ENCODE measurements around the gene SELENON. TPM values are rescaled to one million over a fixed set of nuclear protein-coding genes. Genes with fewer than 3 reads are reported as not detected.

Gene SELENON
- polyA plus RNA-seq, 1 of the 3 experiments (the other 2 are of a cell fraction), result 56.2 TPM

- no peak for TF ChIP-seq RAD21 (IDR thresholded peaks at IDR 0.05; ENCODE audit: low read length)
- TF ChIP-seq MXI1 (IDR thresholded peaks at IDR 0.05; ENCODE audit: low read depth, low read length), result no peak
- no peak for TF ChIP-seq USF1 (IDR thresholded peaks at IDR 0.05; ENCODE audit: borderline replicate concordance, low read depth)
- no peak for TF ChIP-seq CTCF (IDR thresholded peaks at IDR 0.05)
Observed at GRCh38 chr1:25829046-25829445, 29.1 kb downstream of the SELENON start (continued).

- no peak overlapping the region for H3K9ac ChIP-seq
- no peak for TF ChIP-seq MXI1 (IDR thresholded peaks at IDR 0.05; ENCODE audit: low read depth, low read length)
- TF ChIP-seq NRF1 (IDR thresholded peaks at IDR 0.05; ENCODE audit: low read depth, low read length), result no peak
- TF ChIP-seq TCF12 (IDR thresholded peaks at IDR 0.05), result no peak
- TF ChIP-seq NFIC (IDR thresholded peaks at IDR 0.05; ENCODE audit: borderline replicate concordance), result no peak
- TF ChIP-seq SMC3 (IDR thresholded peaks at IDR 0.05; ENCODE audit: low read depth, low read length), result no peak
- no peak for TF ChIP-seq REST (IDR thresholded peaks at IDR 0.05; ENCODE audit: low read depth, low read length)
- TF ChIP-seq USF1 (IDR thresholded peaks at IDR 0.05; ENCODE audit: borderline replicate concordance, low read depth), result no peak
- TF ChIP-seq JUND (IDR thresholded peaks at IDR 0.05), result no peak
- no peak for TF ChIP-seq IRF3 (IDR thresholded peaks at IDR 0.05; ENCODE audit: low read depth, low read length)
- TF ChIP-seq RAD21 (IDR thresholded peaks at IDR 0.05; ENCODE audit: low read length), result no peak
- H3K79me2 ChIP-seq (ENCODE audit: insufficient read depth), result no peaks in the 10 kb centered on the region
- H3K9me2 ChIP-seq, result no peaks in the 10 kb centered on the region
- peaks cover 54 to 70% of the 10 kb centered on the region in 2 experiments for H3K36me3 ChIP-seq (replicated peaks in 1 of 2; ENCODE audit: control insufficient read depth in 1 of 2, insufficient read depth in 2 of 2, low read length in 1 of 2)
- no peaks in the 10 kb centered on the region for H3K4me1 ChIP-seq (ENCODE audit: control insufficient read depth in 1 of 2, insufficient read depth in 2 of 2, low read depth in 1 of 2, low read length in 1 of 2)
- no peaks in the 10 kb centered on the region for H3K27me3 ChIP-seq (ENCODE audit: insufficient read depth)
- H2AFZ ChIP-seq (ENCODE audit: low read depth), result no peak overlapping the region
- ChIA-PET POLR2A (interaction anchor here (0.9 kb wide), 1 partner anchor 185 kb away, joined by 3 read pairs; no protein-coding TSS in a partner anchor), CTCF (interaction anchor here (1.1 to 2.4 kb wide), 5 partner anchors 9 to 166 kb away, joined by 3 to 8 read pairs (median 7); partner anchors contain the start of gene PAFAH2)
- no peak overlapping the region for H3K4me3 ChIP-seq (ENCODE audit: low read depth in 2 of 2, low read length in 1 of 2)
- no peaks in the 10 kb centered on the region for H3K9me3 ChIP-seq
- no peak for DNase-seq
- WGBS (ENCODE audit: low lambda C conversion rate), result 78% methylated on average over 5 of the region's 5 CpGs
- no peaks in the 10 kb centered on the region for H4K20me1 ChIP-seq (ENCODE audit: insufficient read depth)
- no peak overlapping the region for H3K27ac ChIP-seq (ENCODE audit: low read depth in 2 of 2, low read length in 1 of 2)
- no peak overlapping the region for H3K4me2 ChIP-seq
- H3F3A ChIP-seq (replicated peaks; ENCODE audit: insufficient read depth), result peaks cover 8% of the 10 kb centered on the region
Observed at GRCh38 chr1:25831569-25832196, 31.7 kb downstream of the SELENON start.

Measured in SK-N-SH (cell line).